IMR-90 (cell line): ENCODE measurements around the gene CINP. TPM values are rescaled to one million over a fixed set of nuclear protein-coding genes. Genes with fewer than 3 reads are reported as not detected.

Experiments
- ATAC-seq: fragments of 200-7000 bp; cut with Tn5 transposase; 2 replicates; pipeline ENCODE4 v1.9.1; 2020; ENCODE audit warnings: low read depth, mild to moderate bottlenecking, moderate library complexity
- BruUV-seq: library from RNA; stranded (reverse); fragments of 400-500 nt; replicated peaks from 2 replicates; lab custom pipeline; 2021; lab: Mats Ljungman, UMichigan
- CTCF ChIA-PET: fragments of 300-600 bp; formaldehyde crosslinking; extraction: SDS; loops from one replicate; lab custom pipeline; 2021; ENCODE audit warnings: antibody characterized with exemption; lab: Yijun Ruan, JAX
- POLR2A ChIA-PET: fragments of 300-600 bp; sonication (Branson Sonifier 250); formaldehyde crosslinking; loops from one replicate; lab custom pipeline; 2022; ENCODE audit warnings: antibody characterized with exemption; ENCODE audit not compliant: unreplicated experiment; lab: Charles Lee
- DNase-seq: peaks from one replicate; pipeline ENCODE4 v3.0.0; 2013
- H2AFZ ChIP-seq: replicated peaks from 2 replicates; pipeline ENCODE3; 2013; ENCODE audit warnings: low read length, mild to moderate bottlenecking; ENCODE audit not compliant: poor library complexity
- H2AK5ac ChIP-seq: 2 replicates; pipeline ENCODE4 v1.6.1; 2013; ENCODE audit warnings: low read depth, low read length, inconsistent platforms
- H2AK9ac ChIP-seq: replicated peaks from 2 replicates; pipeline ENCODE3; 2013; ENCODE audit warnings: mild to moderate bottlenecking, low read depth, low read length, moderate library complexity; ENCODE audit not compliant: poor library complexity
- H2BK120ac ChIP-seq: 2 replicates; pipeline ENCODE4 v1.6.1; 2013; ENCODE audit warnings: low read depth, low read length, inconsistent platforms
- H2BK15ac ChIP-seq: 3 replicates; pipeline ENCODE4 v1.6.1; 2013; ENCODE audit warnings: low read depth, low read length, inconsistent platforms
- H2BK20ac ChIP-seq: 2 replicates; pipeline ENCODE4 v1.6.1; 2013; ENCODE audit warnings: low read depth, mild to moderate bottlenecking, inconsistent platforms, low read length, moderate library complexity
- H2BK5ac ChIP-seq: 2 replicates; pipeline ENCODE4 v1.6.1; 2013; ENCODE audit warnings: mild to moderate bottlenecking, low read depth, low read length, inconsistent platforms; ENCODE audit not compliant: poor library complexity, severe bottlenecking
- H3K14ac ChIP-seq: replicated peaks from 2 replicates; pipeline ENCODE4 v1.6.1; 2013; ENCODE audit warnings: low read depth, low read length, inconsistent platforms
- H3K18ac ChIP-seq: 2 replicates; pipeline ENCODE4 v1.6.1; 2013; ENCODE audit warnings: low read depth, low read length, control low read depth
- H3K23ac ChIP-seq: 2 replicates; pipeline ENCODE4 v1.6.1; 2013; ENCODE audit warnings: low read depth, low read length, inconsistent platforms
- H3K27ac ChIP-seq: 2 replicates; pipeline ENCODE4 v1.5.1; 2013; ENCODE audit warnings: mild to moderate bottlenecking, control low read depth, low read length; ENCODE audit not compliant: insufficient read depth
- H3K27me3 ChIP-seq: 2 replicates; pipeline ENCODE4 v1.6.1; 2013; ENCODE audit warnings: low read length; ENCODE audit not compliant: control insufficient read depth, insufficient read depth
- H3K36me3 ChIP-seq: 2 replicates; pipeline ENCODE4 v1.6.1; 2013; ENCODE audit warnings: low read length, mixed read lengths; ENCODE audit not compliant: control insufficient read depth, insufficient read depth
- H3K4ac ChIP-seq: 2 replicates; pipeline ENCODE4 v1.6.1; 2013; ENCODE audit warnings: low read depth, low read length, inconsistent platforms
- H3K4me1 ChIP-seq: 2 replicates; pipeline ENCODE4 v1.6.1; 2013; ENCODE audit warnings: low read length, mixed read lengths; ENCODE audit not compliant: control insufficient read depth, insufficient read depth
- H3K4me2 ChIP-seq: 2 replicates; pipeline ENCODE4 v1.6.1; 2013; ENCODE audit warnings: low read depth, mild to moderate bottlenecking, control low read depth, low read length, moderate library complexity
- H3K4me3 ChIP-seq: 2 replicates; pipeline ENCODE4 v1.5.1; 2013; ENCODE audit warnings: low read depth, mild to moderate bottlenecking, control low read depth, low read length, moderate library complexity; ENCODE audit not compliant: insufficient read depth
- H3K56ac ChIP-seq: 2 replicates; pipeline ENCODE4 v1.6.1; 2013; ENCODE audit warnings: low read length, inconsistent platforms; ENCODE audit not compliant: insufficient read depth; ENCODE audit errors: extremely low read depth
- H3K79me1 ChIP-seq, 2 experiments: 2 replicates each; pipeline ENCODE4 v1.6.1; 2013; ENCODE audit warnings: low read length in 2 of 2, inconsistent platforms in 1 of 2, low read depth in 1 of 2
- H3K9ac ChIP-seq: 2 replicates; pipeline ENCODE4 v1.6.1; 2013; ENCODE audit warnings: low read depth, low read length, control low read depth
- H3K9me1 ChIP-seq: 2 replicates; pipeline ENCODE4 v1.6.1; 2013; ENCODE audit warnings: low read length, inconsistent platforms; ENCODE audit not compliant: insufficient read depth
- H3K9me3 ChIP-seq: 2 replicates; pipeline ENCODE4 v1.6.1; 2013; ENCODE audit warnings: low read length; ENCODE audit not compliant: control insufficient read depth, insufficient read depth
- H4K20me1 ChIP-seq: 2 replicates; pipeline ENCODE4 v1.6.1; 2013; ENCODE audit warnings: low read length, inconsistent platforms; ENCODE audit not compliant: insufficient read depth
- H4K5ac ChIP-seq: 2 replicates; pipeline ENCODE4 v1.6.1; 2013; ENCODE audit warnings: mild to moderate bottlenecking, low read depth, low read length, control low read depth
- H4K8ac ChIP-seq, 2 experiments: 2 replicates each; pipeline ENCODE4 v1.6.1; 2013; ENCODE audit warnings: low read depth in 2 of 2, low read length in 2 of 2, control low read depth in 1 of 2, inconsistent platforms in 1 of 2
- H4K91ac ChIP-seq: 2 replicates; pipeline ENCODE4 v1.6.1; 2013; ENCODE audit warnings: low read depth, low read length, inconsistent platforms; ENCODE audit not compliant: insufficient read depth
- CEBPB ChIP-seq: IDR thresholded peaks from 2 replicates; pipeline ENCODE4 v1.6.1; 2012; ENCODE audit warnings: low read depth, low read length, improper control_type of control experiment
- NFE2L2 ChIP-seq: fragments of 150-350 bp; IDR thresholded peaks from 2 replicates; pipeline ENCODE4 v1.6.1; 2016; ENCODE audit warnings: low read depth, mild to moderate bottlenecking, low read length
- RAD21 ChIP-seq: IDR thresholded peaks from 2 replicates; pipeline ENCODE4 v1.6.1; 2012; ENCODE audit warnings: low read length, improper control_type of control experiment
- WGBS, 2 experiments: methylation state at CpG; one replicate each; pipeline versions ENCODE4 v1.1.5 to v1.1.7; 2013; ENCODE audit warnings: missing lambda C conversion rate in 2 of 2; ENCODE audit not compliant: insufficient read length in 1 of 2; ENCODE audit errors: extremely low coverage in 2 of 2; 5-methylcytosine and 5-hydroxymethylcytosine counted together
- dilution Hi-C: fragments of 300-500 bp; cut with HindIII; formaldehyde crosslinking; loops from one replicate; pipeline ENCODE4 v1.14.3; 2018; ENCODE audit warnings: low sequenced_read_pairs; ENCODE audit not compliant: unreplicated experiment
- in situ Hi-C: fragments of 300-500 bp; cut with MboI; formaldehyde crosslinking; loops from 3 replicates; pipeline ENCODE4 v1.14.3; 2019; ENCODE audit warnings: low sequenced_read_pairs, inconsistent platforms, mixed read lengths
- intact Hi-C: fragments of 100-400 bp; cut with micrococcal nuclease; formaldehyde crosslinking; loops from 2 replicates; pipeline ENCODE4 v1.10.0; 2022
- polyA plus RNA-seq, 3 experiments: library from polyadenylated mRNA; depleted of rRNA; stranded (reverse); fragments of >200 nt; gene quantifications; 2 replicates each; pipeline ENCODE4 v1.2.3, GENCODE V29; 2012; ENCODE audit warnings: low replicate concordance in 1 of 3
- total RNA-seq: library from RNA; depleted of rRNA; stranded (reverse); fragments of >200 nt; gene quantifications from 2 replicates; pipeline ENCODE4 v1.2.3, GENCODE V29; 2012

CINP gene
- total and polyA plus RNA-seq, 2 of the 4 experiments (the other 2 are of a cell fraction), result 41.9 to 56.4 TPM

DNA sequence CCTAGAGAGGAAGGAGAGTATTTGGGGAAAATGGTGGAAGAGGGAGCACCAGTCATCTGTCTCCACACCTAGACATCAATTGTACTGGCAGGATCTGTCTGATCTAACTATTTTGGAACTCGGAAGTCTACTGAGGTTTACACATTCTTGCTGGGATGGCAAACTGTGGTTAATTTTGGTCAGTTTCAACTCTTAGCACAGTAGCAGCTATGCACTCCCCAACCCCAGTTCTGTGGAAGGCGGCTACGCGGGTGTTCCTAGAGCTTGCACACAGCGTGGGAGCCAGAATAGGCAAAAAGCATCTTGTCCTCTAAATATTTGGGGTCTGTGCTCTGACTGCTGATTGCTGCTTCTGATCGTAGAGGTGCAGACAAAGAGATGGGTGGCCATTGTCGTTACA is 33.8 kb upstream of the CINP start:
- H2BK120ac ChIP-seq, result no peak overlapping the region
- H3K4me3 ChIP-seq, result no peak overlapping the region
- ChIA-PET CTCF (no interaction called here), POLR2A (no interaction called here)
- no peak overlapping the region for H2BK20ac ChIP-seq
- peaks cover 6 to 15% of the 10 kb centered on the region in 2 experiments; a peak in 3 of 4 replicates for H3K79me1 ChIP-seq
- no peak overlapping the region for H3K14ac ChIP-seq
- no peak overlapping the region for H3K56ac ChIP-seq
- H3K9ac ChIP-seq, result no peak overlapping the region
- no peak overlapping the region for H4K8ac ChIP-seq
- 100% methylated on average over 1 of the region's 7 CpGs; no CpG with 5 or more reads in 1 of the 2 experiments for WGBS, 2 experiments
- H4K91ac ChIP-seq, result no peak overlapping the region
- peaks cover 6% of the 10 kb centered on the region for H3K36me3 ChIP-seq
- H2BK15ac ChIP-seq, result no peak overlapping the region
- no peak overlapping the region for H2AK9ac ChIP-seq
- ATAC-seq (no peak), DNase-seq (no peak)
- dilution Hi-C loops (no loop called here), intact Hi-C loops (no loop called here), in situ Hi-C loops (no loop called here)
- H3K18ac ChIP-seq, result no peak overlapping the region
- no peak overlapping the region for H3K4ac ChIP-seq
- no TSS peak for BruUV-seq
- H3K4me1 ChIP-seq, result peaks cover 4% of the 10 kb centered on the region
- no peaks in the 10 kb centered on the region for H3K27me3 ChIP-seq
- H2BK5ac ChIP-seq, result no peak overlapping the region
- H4K5ac ChIP-seq, result no peak overlapping the region
- no peak overlapping the region for H3K27ac ChIP-seq
- H3K4me2 ChIP-seq, result no peak overlapping the region
- no peaks in the 10 kb centered on the region for H4K20me1 ChIP-seq
- H3K9me3 ChIP-seq, result peaks cover 9% of the 10 kb centered on the region
- TF ChIP-seq CEBPB, result no peak
- no peak for TF ChIP-seq RAD21
- TF ChIP-seq NFE2L2, result no peak
- H3K23ac ChIP-seq, result no peak overlapping the region
- H3K9me1 ChIP-seq, result 0 out of 2 replicates have a peak, but pooled peaks cover 3% of the 10 kb centered on the region
- no peak overlapping the region for H2AFZ ChIP-seq
- H2AK5ac ChIP-seq, result no peak overlapping the region
